Measurements from ENCODE around the gene TTC23.

TTC23 gene

DNA sequence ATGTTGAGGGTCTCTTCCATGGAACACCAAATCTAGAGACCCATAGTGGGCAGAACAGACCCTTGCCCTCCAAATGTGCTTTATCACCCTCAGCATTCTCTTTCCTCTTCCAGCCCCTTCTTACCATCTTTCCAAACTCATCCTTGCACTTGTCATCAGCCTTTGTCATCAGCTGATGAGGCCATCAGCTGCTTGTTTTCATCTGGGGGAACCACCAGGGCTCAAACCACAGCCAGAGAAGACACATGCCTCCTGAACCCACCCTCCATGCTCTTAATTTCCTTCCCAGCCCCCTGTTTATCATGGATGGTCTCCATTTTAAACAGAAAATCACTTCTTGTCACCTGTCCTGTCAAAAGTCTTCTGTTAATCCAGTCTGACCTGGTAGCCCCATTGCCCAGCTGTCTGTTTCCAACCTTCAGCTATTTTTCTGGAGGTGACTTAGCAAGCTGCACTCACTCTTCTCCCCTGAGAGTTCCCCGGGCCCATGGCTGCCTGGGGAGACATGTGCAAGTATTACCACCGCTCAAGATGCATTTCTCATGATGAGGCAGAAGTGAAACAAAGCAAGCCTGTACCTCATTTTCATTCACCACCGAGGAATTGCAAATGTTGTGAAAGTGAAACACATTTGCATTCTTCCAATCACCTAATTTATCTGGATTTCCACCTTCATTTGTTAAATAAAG, 159.2 kb downstream of the TTC23 start:
- Histone ChIP-seq H3K27ac (replicated peaks) (no peak overlapping the region), H3K27me3 (ENCODE audit: insufficient read depth, poor library complexity, severe bottlenecking) (no peaks in the 10 kb centered on the region), H3K4me3 (replicated peaks; ENCODE audit: insufficient read depth, low read length) (no peak overlapping the region)
- DNase-seq (ENCODE audit: low read depth in 1 of 2, low spot score in 1 of 2), result no peak
- TF ChIP-seq GABPA (IDR thresholded peaks at IDR 0.05; ENCODE audit: low read depth), result no peak
- TF ChIP-seq, protein P1, sequence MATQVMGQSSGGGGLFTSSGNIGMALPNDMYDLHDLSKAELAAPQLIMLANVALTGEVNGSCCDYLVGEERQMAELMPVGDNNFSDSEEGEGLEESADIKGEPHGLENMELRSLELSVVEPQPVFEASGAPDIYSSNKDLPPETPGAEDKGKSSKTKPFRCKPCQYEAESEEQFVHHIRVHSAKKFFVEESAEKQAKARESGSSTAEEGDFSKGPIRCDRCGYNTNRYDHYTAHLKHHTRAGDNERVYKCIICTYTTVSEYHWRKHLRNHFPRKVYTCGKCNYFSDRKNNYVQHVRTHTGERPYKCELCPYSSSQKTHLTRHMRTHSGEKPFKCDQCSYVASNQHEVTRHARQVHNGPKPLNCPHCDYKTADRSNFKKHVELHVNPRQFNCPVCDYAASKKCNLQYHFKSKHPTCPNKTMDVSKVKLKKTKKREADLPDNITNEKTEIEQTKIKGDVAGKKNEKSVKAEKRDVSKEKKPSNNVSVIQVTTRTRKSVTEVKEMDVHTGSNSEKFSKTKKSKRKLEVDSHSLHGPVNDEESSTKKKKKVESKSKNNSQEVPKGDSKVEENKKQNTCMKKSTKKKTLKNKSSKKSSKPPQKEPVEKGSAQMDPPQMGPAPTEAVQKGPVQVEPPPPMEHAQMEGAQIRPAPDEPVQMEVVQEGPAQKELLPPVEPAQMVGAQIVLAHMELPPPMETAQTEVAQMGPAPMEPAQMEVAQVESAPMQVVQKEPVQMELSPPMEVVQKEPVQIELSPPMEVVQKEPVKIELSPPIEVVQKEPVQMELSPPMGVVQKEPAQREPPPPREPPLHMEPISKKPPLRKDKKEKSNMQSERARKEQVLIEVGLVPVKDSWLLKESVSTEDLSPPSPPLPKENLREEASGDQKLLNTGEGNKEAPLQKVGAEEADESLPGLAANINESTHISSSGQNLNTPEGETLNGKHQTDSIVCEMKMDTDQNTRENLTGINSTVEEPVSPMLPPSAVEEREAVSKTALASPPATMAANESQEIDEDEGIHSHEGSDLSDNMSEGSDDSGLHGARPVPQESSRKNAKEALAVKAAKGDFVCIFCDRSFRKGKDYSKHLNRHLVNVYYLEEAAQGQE (IDR thresholded peaks at IDR 0.05; ENCODE audit: insufficient replicate concordance, low read depth), result no peak
- no peak for TF ChIP-seq SPI1 (IDR thresholded peaks at IDR 0.05; ENCODE audit: borderline replicate concordance, low read depth)
- no peak for TF ChIP-seq POLR2AphosphoS5 (IDR thresholded peaks at IDR 0.05; ENCODE audit: low read depth)
- TF ChIP-seq, protein P2, sequence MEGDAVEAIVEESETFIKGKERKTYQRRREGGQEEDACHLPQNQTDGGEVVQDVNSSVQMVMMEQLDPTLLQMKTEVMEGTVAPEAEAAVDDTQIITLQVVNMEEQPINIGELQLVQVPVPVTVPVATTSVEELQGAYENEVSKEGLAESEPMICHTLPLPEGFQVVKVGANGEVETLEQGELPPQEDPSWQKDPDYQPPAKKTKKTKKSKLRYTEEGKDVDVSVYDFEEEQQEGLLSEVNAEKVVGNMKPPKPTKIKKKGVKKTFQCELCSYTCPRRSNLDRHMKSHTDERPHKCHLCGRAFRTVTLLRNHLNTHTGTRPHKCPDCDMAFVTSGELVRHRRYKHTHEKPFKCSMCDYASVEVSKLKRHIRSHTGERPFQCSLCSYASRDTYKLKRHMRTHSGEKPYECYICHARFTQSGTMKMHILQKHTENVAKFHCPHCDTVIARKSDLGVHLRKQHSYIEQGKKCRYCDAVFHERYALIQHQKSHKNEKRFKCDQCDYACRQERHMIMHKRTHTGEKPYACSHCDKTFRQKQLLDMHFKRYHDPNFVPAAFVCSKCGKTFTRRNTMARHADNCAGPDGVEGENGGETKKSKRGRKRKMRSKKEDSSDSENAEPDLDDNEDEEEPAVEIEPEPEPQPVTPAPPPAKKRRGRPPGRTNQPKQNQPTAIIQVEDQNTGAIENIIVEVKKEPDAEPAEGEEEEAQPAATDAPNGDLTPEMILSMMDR (IDR thresholded peaks at IDR 0.05; ENCODE audit: insufficient read depth, low read length), result no peak

DNA sequence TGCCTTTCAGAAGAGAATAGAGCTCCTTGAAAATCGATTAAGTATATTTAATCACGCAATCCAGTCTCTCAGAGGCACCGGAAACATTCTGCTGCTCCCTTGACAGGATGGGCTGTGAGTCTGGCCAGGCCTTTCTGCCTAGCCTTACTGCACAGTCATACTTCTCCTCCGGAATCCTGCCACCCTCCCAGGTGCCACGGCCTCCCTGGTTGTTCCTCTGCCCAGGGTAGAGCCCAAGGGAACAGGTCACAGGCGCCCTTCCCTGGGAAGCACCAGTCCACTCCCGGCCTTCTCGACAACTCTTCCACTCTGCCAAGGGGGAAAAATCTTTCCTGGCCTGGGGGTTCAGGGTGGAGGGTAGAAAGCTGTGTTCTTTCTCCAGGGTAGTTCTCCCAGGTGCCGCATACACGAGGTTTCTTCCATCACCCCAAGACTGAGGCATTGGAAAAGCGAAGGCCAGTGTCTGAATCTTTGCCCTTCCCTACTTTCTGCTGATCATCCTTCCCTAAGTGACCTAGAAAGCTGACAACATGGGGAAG, 161.9 kb downstream of the TTC23 start:
- DNase-seq (ENCODE audit: low read depth in 1 of 2, low spot score in 1 of 2), result no peak
- TF ChIP-seq SPI1 (IDR thresholded peaks at IDR 0.05; ENCODE audit: borderline replicate concordance, low read depth), result no peak
- TF ChIP-seq, protein P1 (IDR thresholded peaks at IDR 0.05; ENCODE audit: insufficient replicate concordance, low read depth), result no peak
- TF ChIP-seq POLR2AphosphoS5 (IDR thresholded peaks at IDR 0.05; ENCODE audit: low read depth), result no peak
- TF ChIP-seq GABPA (IDR thresholded peaks at IDR 0.05; ENCODE audit: low read depth), result no peak
- TF ChIP-seq, protein P2 (IDR thresholded peaks at IDR 0.05; ENCODE audit: insufficient read depth, low read length), result no peak
- no peak overlapping the region for H3K27ac ChIP-seq (replicated peaks)
- no peaks in the 10 kb centered on the region for H3K27me3 ChIP-seq (ENCODE audit: insufficient read depth, poor library complexity, severe bottlenecking)
- no peak overlapping the region for H3K4me3 ChIP-seq (replicated peaks; ENCODE audit: insufficient read depth, low read length)

DNA sequence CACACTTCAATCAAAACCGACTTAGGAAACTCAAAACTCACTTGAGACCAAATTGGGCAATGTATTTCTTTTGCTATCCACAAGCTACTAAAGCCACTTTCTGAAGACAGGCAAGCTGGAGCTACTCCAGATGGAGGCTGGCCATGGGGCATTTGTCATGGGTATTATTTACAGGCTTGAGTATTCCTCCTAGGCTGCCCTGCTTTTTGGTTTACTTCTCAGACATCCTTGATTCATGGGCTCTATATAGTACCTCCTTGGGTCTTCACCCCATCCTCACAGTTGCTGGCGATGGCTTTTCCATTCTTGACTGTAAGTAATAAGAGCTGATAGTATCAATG, 163.1 kb downstream of the TTC23 start:
- H3K27me3 ChIP-seq (ENCODE audit: insufficient read depth, poor library complexity, severe bottlenecking), result no peaks in the 10 kb centered on the region
- DNase-seq (ENCODE audit: low read depth in 1 of 2, low spot score in 1 of 2), result no peak
- no peak overlapping the region for H3K27ac ChIP-seq (replicated peaks)
- H3K4me3 ChIP-seq (replicated peaks; ENCODE audit: insufficient read depth, low read length), result no peak overlapping the region
- TF ChIP-seq, protein P1 (IDR thresholded peaks at IDR 0.05; ENCODE audit: insufficient replicate concordance, low read depth), result no peak
- TF ChIP-seq SPI1 (IDR thresholded peaks at IDR 0.05; ENCODE audit: borderline replicate concordance, low read depth) (no peak), GABPA (IDR thresholded peaks at IDR 0.05; ENCODE audit: low read depth) (no peak), POLR2AphosphoS5 (IDR thresholded peaks at IDR 0.05; ENCODE audit: low read depth) (no peak)
- TF ChIP-seq, protein P2 (IDR thresholded peaks at IDR 0.05; ENCODE audit: insufficient read depth, low read length), result no peak
